Right renal cortex interstitium (tissue), 3 donors: ENCODE data around the gene L2HGDH. TPM values are rescaled to one million over a fixed set of nuclear protein-coding genes. Genes with fewer than 3 reads are reported as not detected.

Source experiments
- DNase-seq, 3 donors: peaks; one replicate each; pipeline ENCODE4 v3.0.0-alpha.2; 2013; ENCODE audit warnings: low read depth in 3 of 3, low spot score in 2 of 3
- polyA plus RNA-seq, 3 donors: library from polyadenylated mRNA; unstranded; fragments of 120-200 nt; gene quantifications; one replicate each; pipeline ENCODE4 v1.2.1, GENCODE V29; 2013; ENCODE audit not compliant: insufficient read length in 3 of 3

Gene L2HGDH
- polyA plus RNA-seq, 3 donors = 9.8 to 12.1 (median 11.5) TPM

- no peak for DNase-seq
Observed at GRCh38 chr14:50299585-50299984, 12.4 kb downstream of the L2HGDH start.

DNA sequence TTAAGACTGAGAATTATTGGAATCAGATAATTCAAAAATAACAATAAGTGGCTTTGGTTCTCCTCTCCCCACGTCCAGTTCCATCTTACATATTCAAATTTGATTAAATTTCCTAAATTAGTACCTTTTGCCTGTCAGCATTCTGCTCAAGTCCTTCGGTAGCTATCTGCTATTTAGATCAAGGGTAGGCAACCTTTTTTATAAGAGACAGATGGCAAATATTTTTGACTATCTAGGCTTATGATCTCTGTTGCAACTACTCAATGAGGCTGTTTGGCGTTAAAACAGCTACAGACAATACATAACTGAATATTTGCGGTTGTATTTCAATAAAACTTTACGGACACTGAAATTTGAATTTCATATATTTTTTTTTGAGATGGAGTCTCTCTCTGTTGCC, 21.7 kb downstream of the L2HGDH start:
- DNase-seq = no peak

DNA sequence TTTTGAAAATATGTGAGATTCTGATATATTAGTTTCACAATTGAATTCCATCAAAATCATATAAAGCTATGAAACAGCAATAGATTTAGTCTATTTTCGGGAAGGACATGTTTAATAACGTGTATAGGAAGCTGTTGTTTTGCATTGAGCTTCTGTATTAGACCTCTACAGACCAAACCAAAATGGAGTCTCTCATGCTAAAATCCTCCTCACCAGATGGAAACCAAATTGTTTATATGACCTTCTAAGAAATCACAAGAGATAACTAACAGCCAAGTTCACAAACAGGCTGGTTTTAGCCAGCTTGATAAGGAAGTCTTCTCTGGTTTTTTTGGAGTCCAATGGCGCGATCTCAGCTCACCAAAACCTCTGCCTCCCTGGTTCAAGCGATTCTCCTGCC, 23.9 kb downstream of the L2HGDH start:
- DNase-seq = no peak

- DNase-seq = no peak
Observed at GRCh38 chr14:50285861-50286260, 26.2 kb downstream of the L2HGDH start.

DNA sequence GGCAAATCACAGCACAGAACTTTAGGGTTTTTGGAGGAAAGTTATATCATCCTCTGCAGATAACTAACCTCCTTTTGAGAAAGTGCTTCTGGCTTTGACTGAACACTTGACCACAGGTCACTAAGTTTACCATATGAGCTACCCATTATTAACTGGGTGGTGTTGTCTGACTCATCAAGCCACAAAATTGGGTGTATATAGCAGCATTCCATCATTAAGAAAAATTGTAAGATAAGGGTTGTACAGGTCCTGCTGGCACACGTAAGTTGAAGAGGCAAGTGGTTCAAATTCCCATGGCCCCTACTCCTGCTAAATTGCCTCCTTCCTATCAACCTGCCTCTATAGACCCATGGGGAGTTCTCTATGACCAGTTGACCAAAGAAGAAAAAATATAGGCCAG, 39.5 kb downstream of the L2HGDH start:
- no peak for DNase-seq

DNA sequence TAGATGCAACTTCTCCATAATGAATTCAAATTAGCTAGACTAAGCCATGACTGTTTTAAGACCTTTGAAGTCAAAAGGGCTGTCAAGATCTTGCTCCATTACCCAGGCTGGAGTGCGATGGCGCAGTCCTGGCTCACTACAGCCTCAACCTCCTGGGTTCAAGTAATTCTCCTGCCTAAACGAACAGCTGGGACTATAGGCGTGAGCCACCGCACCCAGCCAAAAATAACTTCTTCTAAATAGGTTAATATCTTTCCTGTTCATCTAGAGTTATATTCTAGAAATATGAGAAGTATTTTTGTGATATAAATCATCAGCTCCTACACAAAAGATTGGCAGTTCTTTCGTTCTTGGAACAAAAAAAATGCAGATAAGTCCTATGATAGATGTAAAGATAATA, 41.1 kb downstream of the L2HGDH start:
- no peak for DNase-seq

DNA sequence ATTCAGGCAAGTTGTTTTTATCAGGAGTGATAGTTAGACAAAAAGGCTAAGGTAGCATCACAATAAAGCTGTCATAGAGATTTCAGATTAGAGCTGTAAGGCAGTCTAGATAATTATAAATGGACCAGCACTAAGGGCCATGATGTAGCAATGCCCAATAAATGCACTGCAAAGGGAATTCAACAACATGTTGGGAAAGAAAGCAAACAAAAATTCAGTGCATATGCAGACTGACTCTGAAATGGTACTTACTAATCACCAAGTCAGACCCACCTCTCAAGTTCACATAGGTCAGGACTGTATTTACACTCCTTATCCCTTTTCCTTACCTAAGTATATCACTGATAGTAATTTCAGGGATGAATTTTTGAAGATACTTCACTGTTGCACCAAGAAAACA, 47.0 kb downstream of the L2HGDH start:
- DNase-seq = no peak

GRCh38 chr14:50263321-50263720, 48.7 kb downstream of the L2HGDH start:
- DNase-seq = no peak

DNA sequence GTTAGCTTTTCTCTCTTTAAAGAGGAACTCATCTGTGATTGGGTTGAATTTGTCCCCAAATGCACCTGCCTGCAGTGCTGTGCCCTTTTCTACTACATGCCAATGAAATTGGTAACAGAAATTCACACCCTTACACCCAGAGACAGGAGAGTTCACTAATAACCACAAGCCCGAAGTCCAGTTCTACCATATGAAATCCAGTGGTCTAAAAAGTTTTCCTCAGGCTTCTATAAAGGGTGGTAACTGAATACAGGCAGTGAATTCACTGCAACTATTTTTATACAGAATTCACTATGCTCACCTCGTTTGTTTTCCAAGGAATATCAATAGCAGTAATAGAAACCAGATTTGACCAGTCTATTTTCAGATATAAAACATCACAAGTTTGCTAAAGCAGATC, 49.2 kb downstream of the L2HGDH start:
- no peak for DNase-seq

- DNase-seq = peak in 1 of 3 donors; percentile 1
Observed at GRCh38 chr14:50260511-50260910, 51.5 kb downstream of the L2HGDH start.

DNA sequence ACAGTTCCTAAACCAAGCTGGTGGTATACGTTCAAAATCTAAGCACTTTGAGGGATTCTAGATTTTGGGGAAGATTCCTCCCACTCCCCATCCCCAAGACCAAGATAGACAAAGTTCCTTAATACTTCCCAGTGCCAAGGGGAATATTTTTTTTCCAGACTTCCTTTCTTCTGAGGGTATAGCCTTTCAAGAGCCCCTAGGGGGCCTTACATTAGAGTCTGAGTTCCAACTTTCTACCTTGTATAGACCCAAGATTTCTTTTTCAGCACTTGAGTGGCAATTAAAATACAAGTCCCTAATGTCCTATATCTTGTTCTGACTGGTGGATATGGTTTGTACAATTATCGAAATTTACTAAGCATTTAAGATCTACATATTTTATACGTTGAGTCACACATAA, 52.0 kb downstream of the L2HGDH start:
- DNase-seq = no peak

DNA sequence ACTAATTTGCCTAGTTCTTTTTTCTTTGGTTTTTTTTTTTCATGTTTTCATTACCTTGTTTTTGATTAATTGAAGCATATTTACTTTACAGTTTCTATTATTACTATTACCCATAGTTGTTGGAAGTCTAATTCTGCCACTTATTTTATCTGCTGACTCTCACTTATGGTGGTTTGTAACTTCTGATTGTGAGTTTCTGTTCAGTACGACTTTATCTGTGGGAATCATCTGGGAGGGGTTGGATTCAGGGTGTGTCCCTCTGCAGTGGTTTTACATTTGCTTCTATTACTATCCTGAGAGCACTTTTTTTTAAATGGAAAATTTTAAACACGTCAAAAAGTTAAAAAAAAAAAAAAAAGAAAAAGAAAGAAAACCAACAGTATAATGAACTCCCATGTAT, 54.3 kb downstream of the L2HGDH start:
- no peak for DNase-seq

DNA sequence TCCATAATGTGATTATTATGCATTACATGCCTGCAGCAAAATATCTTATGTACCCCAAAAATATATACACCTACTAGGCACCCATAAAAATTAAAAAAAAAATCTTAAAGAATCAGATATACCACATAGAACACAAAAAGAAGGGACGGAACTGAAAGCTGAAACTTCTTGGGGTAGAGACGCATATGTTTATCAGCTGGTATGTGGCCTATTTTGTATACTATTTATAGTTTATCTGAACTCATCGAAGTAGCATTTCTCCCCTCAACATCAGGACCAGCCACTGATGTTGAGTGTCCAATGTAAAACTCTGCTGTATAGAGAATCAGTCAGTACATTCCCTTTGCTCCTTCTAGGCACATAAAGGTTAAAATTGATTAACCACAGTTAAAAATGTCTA, 57.8 kb downstream of the L2HGDH start:
- DNase-seq = no peak

DNA sequence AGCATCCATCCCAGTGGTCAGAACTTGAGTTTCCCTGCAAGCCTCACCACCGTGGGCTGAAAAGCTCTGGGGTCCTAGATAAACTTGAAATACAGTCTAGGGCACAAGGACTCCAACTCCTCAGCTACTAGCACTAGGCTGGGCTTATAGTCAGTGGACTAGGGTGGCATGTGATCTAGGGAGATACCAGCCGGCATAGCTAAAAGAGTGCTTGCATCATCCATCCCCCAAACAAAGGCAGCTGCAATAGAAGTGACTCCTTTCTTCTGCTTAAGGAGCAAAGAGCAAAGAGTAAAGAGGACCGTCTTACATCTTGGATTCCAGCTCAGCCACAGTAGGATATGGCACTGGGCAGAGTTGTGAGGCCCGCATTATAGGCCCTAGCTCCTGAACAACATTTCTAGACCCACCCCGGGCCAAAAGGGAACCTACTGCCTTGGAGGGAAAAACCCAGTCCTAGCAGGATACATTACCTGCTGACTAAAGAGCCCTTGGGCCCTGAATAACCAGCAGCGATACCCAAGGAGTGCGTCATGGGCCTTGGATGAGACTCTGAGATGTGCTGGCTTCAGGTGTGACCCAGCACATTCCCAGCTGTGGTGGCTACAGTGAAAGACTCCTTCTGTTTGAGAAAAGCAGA, 62.8 kb downstream of the L2HGDH start:
- no peak for DNase-seq

DNA sequence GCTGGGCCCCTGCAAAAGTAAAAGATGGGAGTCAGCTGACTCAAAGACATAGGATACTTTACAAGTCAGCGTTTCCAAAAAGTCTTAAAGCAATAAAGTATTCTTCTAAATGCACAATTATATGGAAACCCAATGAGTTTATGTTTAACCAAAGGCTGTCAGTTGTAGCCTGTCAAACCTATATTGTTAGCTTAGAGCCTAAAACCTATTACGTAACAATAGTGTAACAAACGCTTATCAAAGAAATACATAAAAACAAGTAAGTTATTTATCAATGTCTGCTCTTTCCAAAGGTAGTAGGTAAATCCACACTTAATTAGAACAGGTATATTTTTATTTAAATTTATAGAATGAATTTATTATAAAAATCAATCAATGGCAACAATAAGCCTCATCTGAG, 64.8 kb downstream of the L2HGDH start:
- DNase-seq = no peak

DNA sequence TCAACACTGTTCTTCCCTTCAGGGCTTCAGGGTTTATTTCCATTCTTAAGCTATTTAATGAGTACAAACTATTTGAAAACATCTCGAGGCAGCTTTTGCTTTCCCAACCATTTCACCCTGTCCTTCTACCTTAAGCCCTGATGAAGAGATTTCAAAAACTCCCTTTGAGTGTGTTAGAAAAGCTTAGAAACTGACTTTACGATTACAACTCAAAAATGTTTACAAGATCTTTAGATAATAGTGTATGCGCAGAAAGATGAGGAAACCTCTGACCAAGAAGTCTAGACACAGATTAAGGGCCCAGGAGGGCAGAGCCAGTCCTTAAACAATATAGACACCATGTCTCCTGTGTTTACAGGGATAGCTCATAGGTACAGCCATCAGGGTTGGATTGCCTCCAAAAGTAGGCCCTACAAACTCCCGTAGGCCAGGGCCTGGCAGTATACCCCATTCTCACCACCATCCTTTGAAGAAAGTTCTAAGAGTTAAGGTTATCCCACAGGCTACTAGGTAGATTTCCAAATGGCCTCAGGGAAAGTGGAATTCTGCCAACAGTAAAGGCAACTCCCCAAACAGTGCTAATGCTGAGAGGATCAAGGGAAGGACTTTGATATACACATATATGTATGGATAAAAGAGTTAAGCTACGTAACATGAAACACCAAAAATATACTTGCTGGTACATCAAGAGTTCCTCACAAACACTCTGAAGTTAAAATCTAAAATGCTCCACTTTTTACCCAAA, 69.3 kb downstream of the L2HGDH start:
- no peak for DNase-seq

GRCh38 chr14:50242096-50242495, 69.9 kb downstream of the L2HGDH start:
- no peak for DNase-seq

DNA sequence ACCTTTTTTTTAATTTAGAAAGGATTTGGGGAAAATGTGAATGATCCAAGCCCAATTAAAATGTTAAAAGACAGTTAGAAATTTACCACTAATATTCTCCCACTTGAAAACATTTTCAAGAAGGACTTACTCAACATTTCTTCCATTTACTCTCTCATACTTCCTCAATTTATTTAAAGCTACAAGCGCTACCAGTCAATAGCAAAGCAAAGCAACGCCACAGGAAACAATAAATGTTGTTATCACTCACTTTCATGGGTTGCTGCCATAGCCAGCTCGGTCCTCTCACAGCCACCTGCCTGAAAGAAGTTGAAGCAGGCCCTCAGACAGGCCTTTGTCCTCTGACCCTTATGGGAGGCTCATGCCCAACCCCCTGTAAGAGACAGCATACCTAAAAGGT, 74.6 kb downstream of the L2HGDH start:
- DNase-seq = no peak

DNA sequence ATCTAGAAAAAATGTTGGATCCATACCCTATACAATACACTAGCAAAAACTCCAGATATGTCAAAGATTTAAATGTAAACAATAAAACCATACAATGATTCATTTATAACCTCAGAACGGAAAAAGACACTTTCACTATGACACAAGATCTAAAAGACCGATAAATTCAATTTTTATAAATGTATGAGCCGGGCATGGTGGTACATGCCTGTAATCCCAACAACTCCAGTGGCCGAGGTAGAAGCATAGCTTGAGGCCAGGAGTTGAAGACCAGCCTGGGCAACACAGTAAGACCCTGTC, 78.1 kb downstream of the L2HGDH start:
- no peak for DNase-seq

DNA sequence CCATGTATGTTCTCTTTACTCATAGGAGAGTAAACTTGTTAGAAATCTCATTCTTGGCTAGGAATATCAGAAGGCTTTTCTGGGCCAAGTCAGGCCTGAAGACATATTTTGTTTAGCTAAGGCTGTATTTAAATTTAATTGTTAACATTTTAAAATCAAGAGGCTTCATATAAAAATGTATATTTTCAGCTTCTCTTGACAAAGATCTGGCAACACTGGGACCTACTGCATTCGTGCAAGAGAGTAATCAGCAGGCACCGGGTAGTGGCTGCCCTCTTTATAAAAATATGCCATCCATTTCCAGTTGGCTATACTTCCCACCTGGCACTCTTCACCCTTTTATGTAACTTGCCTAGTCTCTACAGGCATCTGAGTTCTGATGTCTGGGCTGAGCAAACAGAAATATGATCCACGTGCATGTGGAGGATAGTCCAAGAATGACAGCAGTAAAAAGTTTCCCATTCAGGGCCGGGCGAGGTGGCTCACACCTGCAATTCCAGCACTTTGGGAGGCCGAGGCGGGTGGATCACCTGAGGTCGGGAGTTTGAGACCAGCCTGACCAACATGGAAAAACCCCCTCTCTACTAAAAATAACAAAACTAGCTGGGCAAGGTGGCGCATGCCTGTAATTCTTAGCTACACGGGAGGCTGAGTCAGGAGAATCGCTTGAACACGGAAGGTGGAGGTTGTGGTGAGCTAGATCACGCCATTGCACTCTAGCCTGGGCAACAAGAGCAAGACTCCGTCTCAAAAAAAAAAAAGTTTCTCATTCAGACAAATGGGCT, 78.7 kb downstream of the L2HGDH start:
- no peak for DNase-seq

GRCh38 chr14:50232276-50232642, 79.8 kb downstream of the L2HGDH start:
- no peak for DNase-seq
